HG02759 (cell line): ENCODE results near the gene AMBN.

Experiments
- ATAC-seq: cut with Tn5 transposase; IDR thresholded peaks from one replicate; pipeline ENCODE4 v1.9.1; 2021; ENCODE audit warnings: mild to moderate bottlenecking, moderate library complexity; ENCODE audit not compliant: unreplicated experiment

Gene AMBN, protein sequence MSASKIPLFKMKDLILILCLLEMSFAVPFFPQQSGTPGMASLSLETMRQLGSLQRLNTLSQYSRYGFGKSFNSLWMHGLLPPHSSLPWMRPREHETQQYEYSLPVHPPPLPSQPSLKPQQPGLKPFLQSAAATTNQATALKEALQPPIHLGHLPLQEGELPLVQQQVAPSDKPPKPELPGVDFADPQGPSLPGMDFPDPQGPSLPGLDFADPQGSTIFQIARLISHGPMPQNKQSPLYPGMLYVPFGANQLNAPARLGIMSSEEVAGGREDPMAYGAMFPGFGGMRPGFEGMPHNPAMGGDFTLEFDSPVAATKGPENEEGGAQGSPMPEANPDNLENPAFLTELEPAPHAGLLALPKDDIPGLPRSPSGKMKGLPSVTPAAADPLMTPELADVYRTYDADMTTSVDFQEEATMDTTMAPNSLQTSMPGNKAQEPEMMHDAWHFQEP

DNA sequence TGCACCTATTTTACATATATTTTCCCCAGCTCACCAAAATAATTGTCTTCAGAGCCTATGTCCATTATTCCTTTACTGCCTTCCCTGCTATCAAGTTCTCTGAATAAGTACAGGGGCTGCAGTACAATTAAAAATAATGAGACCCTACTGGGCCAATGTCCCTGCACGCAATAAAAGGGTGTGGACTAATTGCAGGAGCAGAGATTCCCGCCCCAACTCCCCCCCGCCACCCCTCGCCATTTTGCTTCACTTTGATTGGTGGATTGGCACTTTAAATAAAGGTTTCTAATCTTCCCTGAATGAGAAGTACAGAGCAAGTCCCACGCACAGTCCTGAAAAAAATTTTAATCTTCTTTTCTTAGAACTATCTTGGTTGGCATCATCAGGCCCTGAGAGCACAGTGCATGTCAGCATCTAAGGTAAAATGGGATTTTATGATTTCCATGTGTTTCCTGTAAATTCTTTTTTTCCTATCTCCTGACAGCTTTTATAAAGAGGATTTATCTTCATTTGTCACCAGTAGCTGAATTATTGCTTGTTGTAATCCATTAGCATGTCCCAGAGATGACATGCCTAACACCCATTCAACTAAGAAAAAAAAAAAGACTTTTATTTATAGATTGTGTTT is at the start of gene AMBN:
AMBN (plus strand) TSS at position 302 of the 628 bp plus-strand sequence; CDS start at position 405, 103 bp downstream.
- no peak for ATAC-seq

DNA sequence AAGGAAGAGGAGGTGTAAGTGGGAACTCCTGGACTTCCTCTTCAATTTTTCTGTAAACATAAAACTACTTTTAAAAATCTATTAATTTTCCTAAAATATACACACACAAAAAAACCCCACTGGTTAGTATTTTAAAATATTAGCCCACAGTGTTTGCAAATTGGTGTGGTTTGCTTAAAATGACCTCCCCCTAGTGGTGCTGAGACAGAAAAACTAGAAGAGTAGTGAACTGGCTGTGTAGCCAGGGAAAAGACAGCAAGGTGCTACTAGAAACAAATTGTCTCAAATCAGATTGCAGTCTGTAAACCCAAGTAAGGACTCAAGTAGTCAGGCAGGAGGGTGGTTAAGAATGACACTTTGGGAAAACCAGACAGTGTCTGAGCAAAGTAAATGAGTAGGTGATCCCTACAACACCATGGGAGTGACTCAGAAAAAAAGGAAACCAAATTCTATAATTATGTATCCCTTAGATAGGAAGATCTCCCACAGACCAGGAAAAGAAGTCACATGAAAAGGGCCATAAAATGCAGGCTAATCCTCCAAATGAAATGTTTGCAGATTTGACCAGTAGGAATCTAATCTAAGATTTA is 47.7 kb upstream of the AMBN start:
- no peak for ATAC-seq

DNA sequence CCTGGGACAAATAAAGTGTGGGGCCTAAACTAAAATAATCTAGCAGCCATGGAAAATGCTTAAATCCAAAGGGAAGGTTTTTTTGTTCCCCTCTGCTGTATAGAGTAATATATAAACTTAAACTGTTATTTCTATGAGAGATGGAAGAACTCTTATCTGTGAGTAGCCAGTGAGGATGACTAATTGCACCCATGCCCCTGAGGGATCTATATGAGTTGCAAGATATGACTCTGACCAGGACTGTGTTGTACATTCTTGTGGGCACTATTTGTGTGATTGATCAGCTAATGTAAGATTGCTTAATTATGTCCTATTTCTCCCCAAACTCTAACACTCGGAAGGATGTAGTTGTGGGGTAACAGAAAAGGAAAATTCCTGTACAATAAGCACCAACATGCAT is 35.2 kb upstream of the AMBN start:
- no peak for ATAC-seq

DNA sequence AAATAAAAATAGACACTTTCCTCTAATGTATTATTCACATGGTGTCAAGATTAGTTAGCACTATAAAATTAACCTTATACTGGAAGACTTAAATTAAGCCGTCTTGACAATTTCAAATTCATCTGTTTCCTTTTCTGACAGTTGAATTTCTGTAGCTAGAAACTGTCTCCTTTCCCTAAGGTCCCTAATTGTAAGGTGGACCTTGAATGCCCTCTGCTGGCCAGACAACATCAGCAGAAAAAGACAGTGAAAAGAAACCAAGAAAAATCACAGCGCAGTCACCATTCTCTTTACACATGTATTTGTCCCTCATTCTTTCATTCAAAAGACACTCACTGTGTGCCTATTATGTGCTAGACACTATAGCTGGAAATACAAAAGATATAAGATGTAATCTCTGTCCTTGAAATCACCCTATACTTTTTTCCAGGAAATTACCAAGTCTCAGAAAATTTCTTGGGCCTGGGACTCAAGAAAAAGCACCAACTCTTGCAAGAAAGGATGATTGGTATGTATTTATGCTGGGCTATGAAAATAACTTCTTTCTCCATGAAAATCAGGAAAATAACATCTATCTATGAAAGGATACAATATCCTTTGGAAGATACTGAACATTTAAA is 32.7 kb upstream of the AMBN start:
- ATAC-seq = peak; percentile 74

DNA sequence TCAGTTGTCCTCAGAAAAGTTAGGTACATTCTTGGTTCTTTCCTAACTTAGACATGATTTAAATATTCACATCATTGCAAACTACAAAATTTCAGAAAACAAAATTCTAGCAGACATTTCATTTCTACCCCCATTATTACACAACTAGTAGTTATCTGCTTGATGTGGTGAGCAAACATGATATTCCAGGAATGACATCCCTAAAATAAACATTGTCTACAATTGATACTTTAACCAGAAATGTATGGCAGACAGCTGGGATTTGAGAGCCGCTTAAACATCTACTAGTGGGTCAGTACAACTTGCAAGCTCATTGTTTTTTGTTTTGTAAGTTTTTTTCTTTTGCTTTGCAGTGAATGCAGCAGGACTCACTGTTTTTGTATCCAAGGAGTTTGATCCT is 32.1 kb upstream of the AMBN start:
- no peak for ATAC-seq

DNA sequence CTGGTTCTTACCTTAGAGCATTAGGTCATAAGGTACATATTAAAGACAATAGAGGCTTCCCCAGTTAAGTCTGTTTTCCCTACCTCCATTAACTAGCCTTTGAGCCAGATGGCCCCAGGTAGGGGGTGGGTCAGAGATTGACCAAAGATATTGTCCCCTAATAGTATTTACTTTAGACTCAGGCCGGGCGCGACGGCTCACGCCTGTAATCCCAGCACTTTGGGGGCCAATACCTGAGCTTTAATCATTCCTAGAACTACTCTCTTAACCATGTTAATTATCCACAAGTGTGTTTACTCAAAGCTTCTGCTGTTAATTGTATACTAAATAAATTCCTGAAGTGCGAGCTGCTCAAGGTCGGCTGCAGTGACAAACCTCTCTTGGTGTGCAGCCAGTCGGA is 28.0 kb upstream of the AMBN start:
- ATAC-seq = no peak

DNA sequence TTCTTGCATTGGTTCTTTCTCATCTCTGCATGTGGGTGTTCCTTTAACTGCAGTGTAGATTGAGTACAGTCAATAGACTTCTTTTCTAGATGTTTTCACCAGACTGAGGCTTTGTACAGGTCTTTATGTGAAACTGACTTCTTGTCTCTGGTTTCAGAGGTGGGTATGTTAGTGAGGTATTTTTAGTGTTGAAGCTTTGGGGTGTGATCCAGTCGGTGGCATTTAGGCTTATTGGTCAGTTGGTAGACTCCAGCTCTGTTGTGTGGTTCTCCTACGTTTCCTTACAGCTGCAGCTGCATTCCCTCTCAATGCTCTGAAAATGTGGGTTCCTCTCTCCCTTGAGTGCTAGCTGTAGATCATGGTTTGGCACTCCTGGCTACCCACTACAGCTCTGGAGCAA is 21.3 kb upstream of the AMBN start:
- no peak for ATAC-seq

DNA sequence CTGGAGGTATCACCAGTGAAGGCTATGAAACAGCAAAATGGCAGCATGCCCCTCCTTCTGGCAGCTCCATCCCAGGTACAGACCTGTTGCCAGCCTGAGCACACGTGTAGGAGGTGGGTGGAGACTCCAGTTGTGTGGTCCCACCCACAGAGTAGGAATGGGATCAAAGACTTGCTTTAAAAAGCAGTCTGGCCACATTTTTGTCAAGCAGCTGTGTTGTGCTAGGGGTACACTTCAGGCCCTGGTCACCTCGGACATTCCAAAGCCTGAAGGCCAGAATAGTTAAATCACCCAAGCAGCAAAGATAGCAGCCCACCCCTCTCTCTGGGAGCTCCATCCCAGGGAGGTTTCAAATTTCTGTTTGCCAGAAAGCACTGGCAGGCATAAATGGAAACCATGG is 20.3 kb upstream of the AMBN start:
- no peak for ATAC-seq

DNA sequence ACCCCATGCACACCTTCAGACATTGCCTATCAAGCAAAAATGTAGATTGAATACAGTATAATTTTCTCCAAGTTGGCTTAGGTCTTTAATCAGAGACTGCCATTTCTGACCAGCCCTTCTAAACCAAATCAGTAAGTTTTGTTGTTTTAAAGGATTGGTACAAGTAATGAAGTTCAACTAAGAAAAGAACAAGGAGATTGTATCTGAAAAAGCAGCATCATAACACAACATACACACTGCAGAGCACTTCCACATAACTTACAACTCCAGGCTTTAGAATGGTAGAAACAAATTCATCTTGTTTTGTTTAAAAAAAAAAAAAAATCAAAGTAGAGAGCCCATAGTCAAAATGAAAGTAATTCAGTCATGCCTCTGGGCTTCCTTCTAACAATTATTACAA is 16.1 kb upstream of the AMBN start:
- ATAC-seq = no peak

DNA sequence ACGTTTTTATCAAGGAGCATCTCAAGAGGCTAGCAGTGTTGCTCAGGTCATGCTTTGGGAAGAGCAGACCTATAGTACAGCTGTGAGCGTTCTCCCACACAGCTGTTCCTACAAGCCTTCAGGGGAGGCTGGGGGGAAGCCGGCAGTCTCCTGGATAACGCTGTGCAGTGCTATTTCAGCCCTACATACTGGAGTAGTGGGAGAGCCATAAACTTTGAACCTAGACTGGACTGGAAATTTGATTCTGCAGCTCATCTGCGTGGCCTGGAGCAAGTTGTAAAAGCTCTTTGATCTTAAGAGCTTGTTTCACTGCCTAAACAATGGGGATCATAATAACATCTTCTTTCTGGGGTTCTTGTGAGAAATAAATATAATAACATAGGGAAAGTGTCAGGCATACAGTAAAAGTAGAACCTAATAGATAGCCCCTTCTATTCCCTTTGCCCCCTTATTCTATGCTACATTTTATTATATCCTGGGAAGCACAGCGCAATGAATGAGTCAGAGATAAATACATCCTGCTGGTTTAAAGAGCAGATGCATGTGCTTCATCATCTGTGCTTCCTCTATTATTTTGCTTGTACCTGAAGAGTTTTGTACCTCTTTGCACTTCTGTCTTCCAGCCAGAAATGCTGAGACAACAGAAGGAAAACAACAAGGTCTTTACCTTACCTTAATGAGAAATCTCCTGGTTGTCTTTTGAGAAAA is 14.7 kb upstream of the AMBN start:
- ATAC-seq = no peak

DNA sequence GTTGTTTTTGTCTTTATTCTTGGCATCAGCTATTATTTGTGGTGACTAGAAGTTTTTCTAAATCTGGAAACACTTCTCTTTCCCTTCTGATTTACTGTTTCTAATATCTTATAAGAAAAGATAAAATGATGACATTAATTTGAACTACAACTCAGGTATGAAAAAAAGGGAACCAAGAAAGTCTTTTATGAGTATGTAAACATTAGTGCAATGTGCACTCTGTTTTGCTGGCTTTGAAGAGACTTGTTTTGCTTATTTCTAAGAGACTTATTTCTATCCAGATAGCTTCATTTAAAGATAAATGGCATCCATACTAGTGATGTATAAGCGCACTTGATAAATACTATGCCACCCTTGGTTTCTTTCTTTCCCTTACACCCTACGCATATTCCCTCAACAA is 10.1 kb upstream of the AMBN start:
- no peak for ATAC-seq

DNA sequence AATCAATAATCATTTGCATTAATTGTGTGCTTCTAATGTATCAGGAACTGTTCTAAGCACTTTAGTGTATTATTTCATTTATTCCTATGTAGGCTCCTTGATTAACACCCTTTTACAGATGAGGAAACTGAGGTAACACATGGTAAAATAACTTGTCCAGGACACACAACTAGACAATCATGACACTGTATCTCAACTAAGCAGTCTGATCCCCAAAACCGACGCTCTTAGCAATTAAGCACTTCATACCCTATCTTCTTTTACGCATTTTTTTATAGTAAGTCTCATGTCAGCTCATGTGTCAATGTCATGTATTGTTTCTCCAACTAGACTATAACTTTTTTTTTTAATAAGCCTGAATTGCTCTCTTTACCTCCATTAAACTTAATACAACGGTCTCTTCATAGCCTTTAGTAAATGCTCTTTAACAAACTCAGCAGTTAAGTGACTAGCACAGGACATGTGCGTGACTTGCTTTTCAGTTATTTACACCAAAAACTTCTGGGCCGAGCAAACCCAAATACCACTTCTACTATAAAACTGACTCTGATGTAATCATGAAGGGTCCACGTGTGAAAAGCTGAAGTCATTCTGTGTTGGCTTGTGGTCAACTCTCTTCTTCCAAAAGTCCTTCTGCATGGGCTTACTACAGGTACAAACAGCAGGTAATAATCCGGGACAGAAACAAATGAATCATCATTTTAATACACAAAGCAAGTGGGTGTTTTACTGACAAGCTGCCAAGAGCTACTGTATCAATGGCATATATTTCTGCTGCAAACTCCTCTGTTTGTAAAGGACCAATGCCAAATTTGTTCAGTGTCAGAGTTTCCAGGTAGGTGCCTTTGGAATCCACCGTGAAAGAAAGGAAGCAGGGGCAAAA is 7.9 kb upstream of the AMBN start:
- ATAC-seq = no peak

DNA sequence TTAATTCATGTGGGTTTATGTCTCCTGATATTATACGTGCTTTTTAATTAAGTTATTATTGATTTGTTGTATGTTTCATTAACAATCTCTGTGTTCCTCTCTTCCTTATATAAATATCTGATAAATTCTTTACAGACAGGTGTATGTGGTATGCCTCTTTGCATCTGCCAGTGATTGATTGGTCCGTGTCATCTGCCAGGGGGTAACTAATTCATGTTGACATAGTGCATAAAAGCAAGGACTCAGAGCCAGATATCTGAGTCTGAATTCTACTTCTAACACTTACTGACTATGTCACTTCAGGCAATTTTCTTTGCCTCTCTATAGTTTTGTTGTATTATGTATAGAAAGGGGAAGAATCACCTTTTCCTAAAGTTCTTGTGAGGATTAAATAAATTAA is 5.2 kb upstream of the AMBN start:
- no peak for ATAC-seq

DNA sequence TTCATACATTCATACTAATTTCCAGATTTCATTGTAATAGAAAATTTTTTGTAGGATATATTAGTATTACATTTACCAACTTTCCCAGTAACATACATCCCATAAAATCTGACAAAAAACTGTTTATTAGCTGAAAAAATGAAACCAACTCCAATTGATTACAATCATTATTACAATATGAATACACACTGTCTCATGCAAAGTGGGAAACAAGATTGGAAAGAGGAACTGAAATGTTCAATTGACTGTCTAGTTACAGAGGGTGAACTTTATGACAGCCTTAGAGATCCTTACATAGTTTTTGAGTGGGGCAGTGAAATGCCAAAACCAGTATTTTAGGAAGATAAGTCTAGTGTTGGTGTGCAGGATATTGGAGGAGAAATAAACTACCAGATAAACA is 2.3 kb upstream of the AMBN start:
- peak; percentile 96 for ATAC-seq

DNA sequence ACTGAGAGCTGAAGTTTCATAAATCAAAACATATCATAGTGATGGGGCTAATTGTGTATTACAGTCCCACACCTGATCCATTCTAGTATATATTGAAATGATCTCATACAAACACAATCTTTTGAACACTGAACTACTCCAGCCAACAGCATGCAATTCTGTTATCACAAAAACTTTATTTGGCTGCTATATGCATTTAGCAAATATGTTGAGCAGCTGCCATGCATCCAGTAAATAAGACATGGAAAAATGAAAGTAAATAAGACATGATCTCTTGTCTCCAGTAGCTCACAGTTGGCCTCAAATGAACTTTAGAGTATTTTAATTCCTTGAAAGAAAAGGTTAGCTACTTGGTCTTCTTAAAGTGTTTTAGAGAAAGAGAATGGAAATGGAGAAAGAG is 2.1 kb downstream of the AMBN start:
- ATAC-seq = no peak

DNA sequence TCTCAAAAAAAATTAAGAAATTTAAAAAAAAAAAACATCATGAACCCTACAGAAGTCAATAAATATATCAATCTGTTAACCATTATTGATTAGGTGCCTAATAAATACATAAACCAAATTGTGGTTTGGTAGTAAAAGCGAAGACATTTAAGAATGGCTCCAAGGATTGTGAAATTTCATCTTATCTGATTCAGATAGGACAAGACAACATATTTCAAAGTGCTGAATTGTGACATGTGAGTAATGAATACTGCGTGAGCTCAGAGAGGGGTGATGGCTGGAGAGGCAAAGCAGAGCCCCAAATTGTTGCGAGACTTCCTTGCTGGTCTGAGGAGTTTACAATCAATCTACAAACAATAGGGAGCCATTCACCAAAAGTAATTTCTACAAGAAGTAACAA is 8.2 kb downstream of the AMBN start:
- ATAC-seq = no peak

DNA sequence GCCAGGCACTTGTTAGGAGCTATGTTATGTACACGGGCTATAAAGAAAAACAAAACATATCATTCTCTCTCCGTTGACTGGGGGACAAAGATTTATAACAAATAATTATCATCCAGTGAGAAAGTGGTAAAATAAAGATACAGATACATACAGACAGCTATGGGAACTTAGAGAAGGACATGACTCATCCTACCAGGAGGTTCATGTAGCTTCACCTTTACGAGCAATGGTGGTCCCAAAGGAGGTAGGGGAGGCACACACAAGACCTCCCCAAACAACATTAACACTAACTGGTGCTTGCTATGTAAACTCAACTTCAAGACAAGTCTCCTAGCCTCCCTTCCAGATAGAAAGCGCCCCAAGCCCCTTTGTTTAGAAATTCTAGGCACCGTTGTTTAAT is 8.9 kb downstream of the AMBN start:
- ATAC-seq = peak; percentile 8

DNA sequence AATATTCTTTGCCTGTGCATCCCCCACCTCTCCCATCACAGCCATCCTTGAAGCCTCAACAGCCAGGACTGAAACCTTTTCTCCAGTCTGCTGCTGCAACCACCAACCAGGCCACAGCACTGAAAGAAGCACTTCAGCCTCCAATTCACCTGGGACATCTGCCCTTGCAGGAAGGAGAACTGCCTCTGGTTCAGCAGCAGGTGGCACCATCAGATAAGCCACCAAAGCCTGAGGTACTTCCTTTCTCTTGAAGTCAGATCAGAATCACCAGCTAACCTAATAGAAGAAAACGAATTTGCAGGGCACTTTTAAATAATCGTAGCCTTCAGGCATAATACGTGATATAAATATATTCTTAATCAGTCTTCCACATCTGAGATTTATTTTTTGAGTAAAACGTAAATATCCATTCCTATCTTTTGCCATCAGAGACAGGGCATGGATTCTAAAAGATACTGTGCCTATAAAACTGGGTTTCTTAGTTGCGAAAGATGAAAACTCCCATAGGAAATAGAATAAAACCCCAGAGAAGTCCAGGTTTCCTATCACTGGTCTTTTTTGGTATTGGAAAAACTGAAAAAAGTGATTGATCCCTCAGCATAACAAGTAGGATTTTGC is 9.5 kb downstream of the AMBN start:
- ATAC-seq = peak; percentile 99

DNA sequence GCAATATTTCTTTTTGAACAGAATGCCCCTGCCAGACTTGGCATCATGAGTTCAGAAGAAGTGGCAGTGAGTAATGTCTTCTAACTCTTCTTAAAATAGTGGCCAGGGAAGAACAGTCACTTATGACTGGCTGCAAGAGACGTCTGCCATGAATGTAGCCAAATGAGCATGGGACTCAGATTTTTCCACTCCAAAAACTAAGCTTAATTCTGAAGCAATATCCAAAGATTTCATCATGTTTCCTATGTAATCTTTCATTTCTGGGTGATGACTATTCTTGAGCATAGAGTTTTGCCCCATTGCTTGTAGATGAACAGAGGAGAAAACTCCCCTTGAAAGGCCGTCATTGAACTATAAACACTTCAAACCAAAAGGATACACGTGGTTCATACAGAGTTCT is 11.8 kb downstream of the AMBN start:
- no peak for ATAC-seq

DNA sequence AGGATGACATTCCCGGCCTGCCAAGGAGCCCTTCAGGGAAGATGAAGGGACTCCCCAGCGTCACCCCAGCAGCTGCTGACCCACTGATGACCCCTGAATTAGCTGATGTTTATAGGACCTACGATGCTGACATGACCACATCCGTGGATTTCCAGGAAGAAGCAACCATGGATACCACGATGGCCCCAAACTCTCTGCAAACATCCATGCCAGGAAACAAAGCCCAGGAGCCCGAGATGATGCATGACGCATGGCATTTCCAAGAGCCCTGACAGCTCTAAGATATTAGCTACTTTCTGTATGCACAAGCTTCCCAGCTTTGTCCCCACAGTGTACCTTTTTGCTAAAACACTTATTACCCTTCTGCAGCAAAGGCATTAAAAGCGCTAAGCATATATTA is 14.4 kb downstream of the AMBN start:
- no peak for ATAC-seq
